ENCODE measurements around the gene ANKRD50.

ANKRD50 gene

DNA sequence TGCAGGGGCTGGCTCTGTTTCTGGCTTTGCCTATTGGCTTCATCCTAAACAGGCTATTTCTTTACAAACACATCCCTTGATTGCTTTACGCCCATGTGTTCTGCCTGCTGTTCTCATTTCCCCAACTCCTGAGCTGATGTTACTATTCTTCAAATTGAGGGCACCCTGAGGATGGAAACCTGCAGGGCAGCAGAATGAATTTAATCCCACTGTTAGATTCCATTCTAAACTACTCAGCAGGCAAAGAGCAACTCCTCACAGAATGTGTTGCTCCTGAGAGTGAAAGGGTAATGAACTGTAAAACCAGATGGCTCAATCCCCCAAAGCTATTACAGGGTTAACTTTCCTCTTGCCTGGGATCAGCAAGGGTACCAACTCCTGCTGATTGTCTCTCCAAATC is 75.7 kb downstream of the ANKRD50 start:
- DNase-seq (ENCODE audit: low read depth, low spot score), result peak; percentile 70

DNA sequence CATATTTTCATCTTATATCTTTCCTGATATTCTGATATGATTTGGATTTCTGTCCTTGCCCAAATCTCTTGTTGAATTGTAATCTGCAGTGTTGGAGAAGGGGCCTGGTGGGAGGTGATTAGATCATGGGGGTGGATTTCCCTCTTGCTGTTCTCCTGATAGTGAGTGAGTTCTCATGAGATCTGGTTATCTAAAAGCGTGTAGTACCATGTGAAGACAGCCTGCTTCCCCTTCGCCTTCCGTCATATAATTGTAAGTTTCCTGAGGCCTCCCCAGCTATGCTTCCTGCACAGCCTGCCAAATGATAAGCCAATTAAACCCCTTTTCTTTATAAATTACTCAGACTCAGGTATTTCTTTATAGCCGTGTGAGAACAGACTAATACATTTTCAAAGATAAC is 77.2 kb downstream of the ANKRD50 start:
- no peak for DNase-seq (ENCODE audit: low read depth, low spot score)

DNA sequence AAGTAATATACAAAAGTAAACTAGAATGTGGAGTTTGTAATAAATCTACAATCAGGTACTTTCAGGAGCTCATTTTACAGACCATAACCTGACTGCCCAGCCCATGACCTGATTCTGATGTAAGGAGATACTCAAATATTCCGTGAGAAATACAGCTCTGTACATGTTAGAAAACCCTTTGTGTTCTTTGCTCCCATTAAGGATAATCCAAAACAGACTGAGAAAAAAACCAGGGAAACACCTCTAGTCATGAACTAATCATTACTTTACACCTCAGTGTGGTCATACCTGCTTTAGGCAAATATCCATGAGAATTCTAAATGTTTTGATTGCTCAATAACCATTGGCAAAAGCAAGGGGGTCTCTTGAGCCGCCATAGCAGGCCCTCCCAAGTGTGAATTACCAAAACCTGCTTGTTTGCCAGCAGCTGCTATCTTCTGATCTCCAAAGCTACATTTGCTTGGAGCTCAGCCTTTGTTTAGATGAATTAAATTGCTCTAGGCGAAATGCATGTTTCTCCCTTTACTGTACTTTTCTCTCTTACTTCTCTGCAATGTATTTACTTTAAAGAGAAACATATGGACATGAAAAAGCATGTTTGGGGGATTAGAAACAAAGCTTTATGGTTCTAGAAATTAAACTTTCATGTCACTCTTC is 79.1 kb downstream of the ANKRD50 start:
- no peak for DNase-seq (ENCODE audit: low read depth, low spot score)

DNA sequence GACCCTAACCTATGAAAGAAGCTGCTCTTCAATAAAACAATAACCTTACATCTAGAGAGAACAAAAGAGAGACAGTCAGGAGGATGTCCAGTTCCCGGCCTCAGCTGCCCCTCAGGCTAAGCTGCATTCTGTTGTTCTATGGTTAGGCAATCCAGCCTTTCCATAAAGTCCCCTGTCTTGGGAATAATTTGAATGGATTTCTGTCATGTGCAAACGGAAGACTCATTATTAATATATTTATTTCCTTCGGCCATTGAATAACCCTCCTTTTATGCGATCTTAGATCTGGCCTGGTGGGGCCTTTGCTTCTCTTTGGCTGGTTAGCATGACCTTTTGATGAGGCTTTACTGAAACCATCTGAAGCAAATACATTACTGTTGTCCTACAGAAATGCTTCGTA is 80.1 kb downstream of the ANKRD50 start:
- DNase-seq (ENCODE audit: low read depth, low spot score), result no peak

DNA sequence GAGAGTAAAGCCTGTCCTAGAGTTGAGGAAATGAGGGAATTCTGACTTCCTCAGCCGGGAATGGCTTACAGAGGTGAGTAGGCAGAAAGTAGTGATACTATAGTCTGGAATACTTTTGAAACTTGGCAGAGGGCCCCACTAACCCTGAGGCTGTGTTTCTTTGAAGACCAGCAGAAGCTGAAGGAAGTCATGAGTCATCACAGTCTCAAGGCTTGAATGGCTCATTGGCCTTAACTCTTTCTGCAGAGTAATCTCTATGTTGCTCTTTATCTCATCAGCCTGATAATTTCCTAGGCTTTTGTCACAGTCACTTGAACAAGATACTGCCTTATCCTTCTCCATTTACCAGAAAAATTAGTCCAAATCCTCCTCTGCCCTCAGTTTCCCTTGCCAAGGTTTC is 80.8 kb downstream of the ANKRD50 start:
- no peak for DNase-seq (ENCODE audit: low read depth, low spot score)

DNA sequence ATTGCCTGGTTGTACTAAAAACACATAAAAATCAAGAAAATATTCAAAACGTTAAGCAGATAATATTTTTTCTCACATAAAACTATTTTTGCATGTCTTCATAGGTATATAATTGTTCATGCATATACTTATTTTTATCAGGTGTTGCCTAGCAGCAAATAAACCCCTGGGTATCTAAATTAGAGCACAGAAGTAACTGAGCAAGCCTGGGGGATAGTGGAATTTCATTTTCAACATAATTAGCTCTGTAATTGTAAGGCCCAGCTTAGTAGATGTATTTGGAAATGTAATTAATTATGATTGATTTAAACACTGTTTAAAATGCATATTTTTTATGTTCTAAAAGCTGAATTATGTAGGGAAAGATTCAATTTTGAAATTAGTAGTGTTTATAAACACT is 82.9 kb downstream of the ANKRD50 start:
- no peak for DNase-seq (ENCODE audit: low read depth, low spot score)
